Ureter (tissue), 1 donor: Measurements from ENCODE around the gene CARD11. TPM values are rescaled to one million over a fixed set of nuclear protein-coding genes. Genes with fewer than 3 reads are reported as not detected.
"Not testable (repeated sequence)": the region's sequence is repeated elsewhere in the genome, so short reads cannot be mapped to it uniquely, and the experiment has no call there.

Experiments
- DNase-seq: peaks from one replicate; pipeline ENCODE4 v3.0.0-alpha.2; 2020; ENCODE audit warnings: low spot score
- total RNA-seq: library from RNA; stranded (reverse); gene quantifications from one replicate; pipeline ENCODE4 v1.2.4, GENCODE V29; 2023
- donor health status: DM: yes; HTN: yes; CAD: no.

The CARD11 gene
- total RNA-seq, 1 donor from 2014 or later: 52.3 TPM

DNA sequence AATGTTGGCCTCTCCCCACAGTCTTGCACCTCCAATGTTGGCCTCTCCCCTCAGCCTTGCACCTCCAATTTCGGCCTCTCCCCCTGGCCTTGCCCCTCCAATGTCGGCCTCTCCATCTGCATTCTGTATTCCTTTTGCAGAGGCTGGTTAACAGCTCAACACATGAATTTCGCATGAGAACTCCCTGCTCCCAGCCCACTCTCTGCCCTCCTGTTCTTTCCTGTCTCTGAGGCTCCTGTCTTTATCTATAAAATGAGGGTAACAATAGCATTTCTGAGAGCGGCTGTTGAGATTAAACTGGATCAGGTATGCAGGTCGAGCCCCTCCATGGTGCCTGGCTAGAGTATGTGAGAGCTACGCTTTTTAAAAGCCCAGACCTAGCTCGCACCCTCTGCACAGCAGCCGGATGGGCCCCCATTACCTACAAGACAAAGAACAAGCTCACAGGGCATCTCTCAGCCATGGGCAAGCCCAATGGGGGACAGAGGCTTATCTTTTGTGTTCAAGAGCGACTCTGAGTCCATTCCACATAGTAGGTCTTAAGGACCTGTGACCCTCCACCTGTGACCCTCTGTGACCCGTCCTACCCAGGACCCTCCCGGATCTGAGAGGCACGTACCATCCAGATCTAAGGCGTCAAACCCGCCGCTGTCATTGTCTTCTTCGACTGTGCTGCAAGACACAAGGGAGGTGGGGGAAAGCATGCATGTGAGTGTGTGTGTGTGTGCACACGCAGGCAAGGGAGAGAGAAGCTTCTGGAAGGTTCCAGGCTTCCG is 117.4 kb downstream of the CARD11 start:
- DNase-seq: no peak

DNA sequence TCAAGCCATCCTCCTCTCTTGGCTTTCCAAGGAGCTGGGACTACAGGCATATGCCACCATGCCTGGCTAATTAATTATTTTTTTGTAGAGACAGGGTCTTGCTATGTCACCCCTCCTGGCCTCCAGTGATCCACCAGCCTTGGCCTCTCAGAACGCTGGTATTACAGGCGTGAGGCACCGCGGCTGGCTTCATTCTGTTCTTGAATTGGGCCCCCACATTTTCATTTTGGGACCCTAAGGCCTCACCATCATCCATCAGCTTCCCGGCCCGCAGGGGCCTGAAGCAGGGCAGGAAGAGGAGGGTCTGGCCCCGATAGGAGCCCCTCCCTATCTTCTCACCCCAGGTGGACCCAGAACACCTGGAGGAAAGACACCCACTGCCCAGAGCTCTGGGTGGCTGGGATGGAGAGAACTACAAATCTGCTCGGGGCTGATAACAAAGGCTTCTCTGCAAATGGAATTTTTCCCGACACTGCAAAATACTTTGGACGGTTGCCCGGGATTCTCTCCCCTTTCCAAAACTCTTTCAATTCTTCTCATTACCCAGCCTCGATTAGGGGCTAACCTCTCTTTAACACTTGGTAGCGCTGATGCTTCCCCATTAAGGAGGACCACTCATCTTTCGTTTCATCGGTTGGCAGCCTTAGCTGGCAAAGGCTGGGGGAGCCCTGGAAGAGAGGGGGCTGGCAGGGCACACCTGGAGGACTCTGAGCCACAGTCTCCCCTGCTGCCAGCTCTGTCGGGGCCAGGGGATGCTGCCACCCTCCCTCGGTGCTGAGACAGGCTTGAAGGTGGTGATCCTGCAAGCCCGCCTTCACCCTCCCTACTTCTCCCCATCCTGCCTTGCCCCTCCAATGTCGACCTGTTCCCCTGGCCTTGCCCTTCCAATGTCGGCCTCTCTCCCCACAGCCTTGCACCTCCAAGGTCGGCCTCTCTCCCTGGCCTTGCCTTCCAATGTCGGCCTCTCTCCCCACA is 118.5 kb downstream of the CARD11 start:
- DNase-seq: no peak

DNA sequence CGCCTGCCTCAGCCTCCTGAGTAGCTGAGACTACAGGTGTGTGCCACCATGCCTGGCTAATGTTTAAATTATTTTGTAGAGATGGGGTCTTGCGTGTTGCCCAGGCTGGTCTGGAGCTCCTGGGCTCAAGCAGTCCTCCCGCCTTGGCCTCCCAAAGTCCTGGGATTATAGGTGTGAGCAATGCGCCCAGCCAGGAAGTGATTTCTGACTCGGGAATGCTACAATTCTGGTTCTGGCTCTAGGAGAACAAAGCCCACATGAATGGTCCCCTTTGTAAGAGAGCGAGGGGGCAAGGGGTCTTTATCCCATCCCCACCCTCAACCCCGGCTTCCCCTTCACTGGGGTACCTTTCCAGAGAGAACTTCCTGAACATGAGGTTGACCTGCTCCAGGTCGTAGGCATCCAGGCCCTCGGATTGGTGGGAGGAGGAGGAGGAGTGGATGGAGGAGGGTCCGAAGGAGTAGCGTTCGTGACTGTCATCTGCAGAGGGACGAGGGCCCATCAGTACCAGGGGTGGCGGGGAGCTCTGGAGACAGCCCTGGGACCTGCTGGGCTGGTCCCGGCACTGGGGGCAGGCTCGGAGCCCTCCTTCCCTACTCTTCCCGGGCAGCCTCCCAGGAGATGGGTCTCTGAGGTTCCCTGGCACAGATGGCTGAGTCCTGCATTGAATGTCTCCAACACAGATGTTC is 119.6 kb downstream of the CARD11 start:
- no peak for DNase-seq

DNA sequence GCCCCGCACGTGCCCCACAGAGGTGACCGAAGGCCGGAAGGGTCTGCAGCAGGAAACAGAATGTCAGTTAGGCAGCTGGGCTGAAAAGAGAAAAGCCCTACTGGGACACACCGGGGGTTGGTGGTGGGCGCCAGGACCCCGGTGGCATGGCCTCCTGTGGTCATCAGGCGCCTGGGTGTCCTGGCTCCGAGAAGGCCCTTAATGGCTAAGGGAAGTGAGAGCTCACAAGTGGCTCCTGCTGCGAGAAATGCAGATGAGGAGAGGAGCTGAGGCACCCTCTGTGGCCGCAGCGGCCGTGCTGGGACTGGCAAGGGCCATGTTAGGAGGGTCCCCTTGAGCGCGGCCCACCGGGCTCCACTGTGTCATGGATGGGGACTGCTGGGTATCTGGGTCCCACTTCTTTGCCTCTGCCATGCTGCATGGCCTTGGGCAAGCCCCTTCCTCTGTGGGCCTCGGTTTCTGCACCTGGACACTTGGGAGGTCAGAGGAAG is 120.3 kb downstream of the CARD11 start:
- DNase-seq: no peak

DNA sequence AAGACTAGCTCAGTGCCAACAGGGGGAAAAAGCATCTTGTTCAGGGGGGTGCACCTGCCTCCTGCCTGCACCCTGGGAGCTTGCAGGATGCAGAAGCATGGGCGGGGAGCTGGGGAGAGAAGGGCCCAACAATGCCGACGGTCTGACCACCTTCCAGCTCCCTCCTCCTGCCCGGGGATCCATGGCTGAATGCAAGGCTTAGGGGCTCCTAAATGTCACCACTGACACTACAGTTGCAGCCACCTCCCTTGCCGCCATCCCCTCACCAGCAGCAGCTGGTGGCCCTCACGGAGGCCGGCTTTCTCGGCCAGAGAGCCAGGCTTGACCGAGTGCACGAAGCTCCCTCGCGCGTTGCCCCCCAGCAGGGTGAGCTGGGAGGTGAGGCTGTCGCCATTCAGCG is 120.8 kb downstream of the CARD11 start:
- no peak for DNase-seq

DNA sequence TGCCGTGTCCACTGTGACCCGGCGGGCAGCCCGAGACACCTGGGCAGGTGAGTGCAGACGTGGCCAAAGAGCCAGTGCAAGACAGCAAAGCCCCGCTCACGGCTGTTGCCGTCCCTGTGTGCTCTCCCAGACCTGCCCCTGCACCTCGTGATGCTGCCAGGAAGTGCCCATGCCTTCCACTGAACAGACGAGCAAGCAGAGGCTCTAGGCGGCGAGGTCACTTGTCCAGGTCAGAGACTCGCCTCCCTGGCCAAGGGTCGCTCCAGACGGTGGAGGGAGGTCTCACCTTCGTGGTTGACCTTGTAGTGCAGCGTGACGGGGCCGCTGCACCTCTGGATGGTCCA is 121.3 kb downstream of the CARD11 start:
- no peak for DNase-seq

DNA sequence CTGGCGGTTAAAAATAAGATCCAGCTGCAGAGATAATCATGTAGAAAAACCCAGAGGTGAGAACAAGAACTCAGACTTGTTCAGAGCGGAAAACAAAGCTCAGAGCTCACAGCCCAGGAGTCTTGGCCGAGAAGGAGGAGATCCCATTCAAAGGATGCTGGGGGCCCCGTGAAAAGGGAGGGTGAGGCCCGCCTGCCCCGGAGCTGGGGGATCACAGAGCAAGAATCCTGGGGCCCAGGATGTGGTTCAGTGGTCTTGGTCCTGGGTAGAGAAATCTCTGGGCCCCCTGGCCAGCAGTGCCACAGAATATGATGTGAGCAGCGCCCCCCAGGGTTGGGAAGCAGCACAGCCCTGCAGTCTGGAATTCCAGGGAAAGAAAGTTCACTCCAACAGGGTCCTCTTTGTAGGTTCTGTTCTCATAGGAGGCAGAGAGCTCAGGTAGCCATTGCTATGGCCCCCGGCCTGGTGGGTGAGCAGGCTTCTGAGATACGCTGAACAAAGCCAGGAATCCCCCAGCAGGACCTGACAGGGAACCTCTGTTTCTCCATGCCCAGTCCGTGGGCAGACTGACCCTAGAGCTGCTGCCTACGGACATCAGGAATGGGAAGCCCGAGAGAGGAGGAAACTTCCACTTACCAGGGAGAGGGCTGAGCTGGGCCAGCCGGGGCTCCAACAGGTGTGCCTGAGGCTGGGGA is 121.9 kb downstream of the CARD11 start:
- DNase-seq: no peak

DNA sequence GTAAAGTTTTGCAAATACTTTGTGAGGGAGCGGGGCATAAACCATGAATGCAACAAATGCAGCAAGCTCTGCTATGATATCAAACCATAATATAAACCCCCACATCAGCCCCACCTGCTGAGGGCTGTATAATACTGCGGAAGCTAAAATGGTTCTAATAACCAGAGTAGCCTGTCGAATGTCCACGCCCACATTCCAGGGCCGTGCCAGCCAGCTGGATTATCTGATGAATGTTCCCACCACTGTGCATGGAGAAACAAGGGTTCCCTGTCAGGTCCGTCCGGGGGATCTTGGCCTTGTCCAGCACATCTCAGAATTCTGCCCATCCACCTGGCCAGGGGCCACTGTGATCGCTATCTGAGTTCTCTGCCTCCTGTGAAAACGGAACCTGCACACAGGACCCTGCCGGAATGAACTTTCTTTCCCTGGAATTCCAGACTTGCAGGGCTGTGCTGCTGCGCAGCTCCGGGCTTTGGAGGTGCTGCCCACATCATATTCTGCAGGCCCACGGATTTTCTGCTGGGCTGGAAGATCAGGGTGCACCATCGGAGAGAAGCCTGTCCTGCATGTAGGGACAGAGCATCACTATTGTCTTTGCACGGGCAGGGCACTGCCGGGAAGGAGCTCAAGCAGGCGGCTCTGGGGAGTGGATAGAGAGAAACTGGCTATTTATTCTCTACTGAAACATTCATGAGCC is 122.6 kb downstream of the CARD11 start:
- DNase-seq: no peak

DNA sequence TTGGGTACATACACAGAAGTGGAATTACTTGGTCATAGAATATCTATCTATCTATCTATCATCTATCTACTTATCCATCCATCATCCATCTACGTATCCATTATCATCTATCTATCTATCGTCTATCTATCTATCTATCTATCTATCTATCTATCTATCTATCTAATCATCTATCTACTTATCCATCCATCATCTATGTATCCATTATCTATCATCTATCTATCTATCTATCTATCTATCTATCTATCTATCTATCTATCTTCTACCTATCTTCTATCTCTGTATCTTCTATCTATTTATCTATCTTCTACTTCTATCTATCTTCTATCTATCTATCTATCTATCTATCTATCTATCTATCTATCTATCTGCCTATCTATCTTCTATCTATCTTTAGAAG is 123.2 kb downstream of the CARD11 start:
- DNase-seq: not testable (repeated sequence)

DNA sequence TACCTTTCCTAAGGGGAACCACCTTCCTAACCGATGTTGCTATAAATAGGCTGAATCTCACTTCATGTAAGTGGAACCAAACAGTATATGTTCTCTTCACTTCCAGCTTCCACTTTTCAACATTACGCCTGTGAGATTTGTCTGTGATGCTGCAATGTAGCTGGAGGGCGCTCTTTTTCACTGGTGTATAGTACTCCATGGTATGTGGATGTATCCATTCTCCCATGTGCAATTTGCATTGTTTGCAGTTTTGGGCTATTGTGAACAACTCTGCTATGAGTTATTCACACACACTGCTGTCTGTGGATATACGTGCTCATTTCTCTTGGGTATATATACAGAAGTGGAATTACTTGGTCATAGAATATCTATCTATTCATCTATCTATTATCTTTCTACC is 123.6 kb downstream of the CARD11 start:
- DNase-seq: no peak

DNA sequence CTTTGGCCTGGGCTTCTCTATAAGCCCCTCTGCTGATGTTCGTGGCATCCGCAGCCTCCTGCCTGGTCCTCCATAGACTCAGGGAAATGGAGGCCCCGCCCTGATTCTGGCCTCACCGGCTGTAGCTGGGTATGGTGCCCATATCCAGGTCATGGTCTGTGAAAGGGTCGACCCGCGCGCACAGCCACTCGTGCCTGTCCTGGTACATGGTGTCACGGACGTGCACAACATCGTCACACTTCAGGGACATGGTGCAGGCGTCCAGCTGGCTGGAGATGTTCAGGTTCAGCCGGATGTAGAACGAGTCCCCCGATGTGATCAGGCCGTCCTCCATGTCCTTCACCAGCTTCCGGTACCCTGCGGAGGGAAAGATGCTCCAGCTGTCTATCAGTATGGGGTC is 124.4 kb downstream of the CARD11 start:
- no peak for DNase-seq

DNA sequence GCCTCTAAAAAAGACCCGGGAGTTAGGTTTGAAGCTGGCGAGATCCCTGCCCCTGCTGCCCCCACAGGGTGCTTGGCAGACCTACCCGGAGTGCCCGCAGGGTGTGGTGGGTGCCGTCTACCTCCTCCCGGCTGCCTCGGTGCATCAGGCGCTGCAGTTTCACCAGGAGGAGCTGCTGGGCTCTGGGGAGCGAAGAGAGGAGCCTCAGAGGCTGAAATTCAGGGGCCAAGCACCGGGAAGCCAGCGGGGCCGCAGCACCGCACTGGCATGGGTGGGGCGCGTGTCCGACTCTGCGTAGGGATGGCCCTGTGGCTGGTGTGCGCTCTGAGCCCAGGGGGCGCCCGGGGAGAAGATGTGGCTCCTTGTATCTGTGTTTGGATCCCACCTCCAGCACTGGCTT is 125.3 kb downstream of the CARD11 start:
- no peak for DNase-seq

DNA sequence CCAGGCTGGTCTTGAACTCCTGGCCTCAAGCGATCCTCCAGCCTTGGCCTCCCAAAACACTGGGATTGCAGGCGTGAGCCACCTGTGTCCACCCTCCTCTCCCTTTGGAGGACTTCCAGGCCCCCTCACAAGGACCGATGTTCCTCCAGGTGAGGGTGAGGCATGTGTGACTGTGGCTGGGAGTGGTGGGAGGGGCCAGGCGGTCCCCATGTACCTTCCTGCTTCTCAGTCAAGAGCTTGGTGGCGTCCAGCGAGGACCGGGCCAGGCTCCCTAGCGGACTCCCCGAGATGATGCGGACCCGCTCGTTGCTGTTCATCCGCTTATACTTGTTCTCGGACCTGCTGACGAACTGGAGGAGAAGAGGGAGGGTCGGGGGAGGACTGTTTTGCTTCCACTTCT is 128.6 kb downstream of the CARD11 start:
- DNase-seq: no peak

DNA sequence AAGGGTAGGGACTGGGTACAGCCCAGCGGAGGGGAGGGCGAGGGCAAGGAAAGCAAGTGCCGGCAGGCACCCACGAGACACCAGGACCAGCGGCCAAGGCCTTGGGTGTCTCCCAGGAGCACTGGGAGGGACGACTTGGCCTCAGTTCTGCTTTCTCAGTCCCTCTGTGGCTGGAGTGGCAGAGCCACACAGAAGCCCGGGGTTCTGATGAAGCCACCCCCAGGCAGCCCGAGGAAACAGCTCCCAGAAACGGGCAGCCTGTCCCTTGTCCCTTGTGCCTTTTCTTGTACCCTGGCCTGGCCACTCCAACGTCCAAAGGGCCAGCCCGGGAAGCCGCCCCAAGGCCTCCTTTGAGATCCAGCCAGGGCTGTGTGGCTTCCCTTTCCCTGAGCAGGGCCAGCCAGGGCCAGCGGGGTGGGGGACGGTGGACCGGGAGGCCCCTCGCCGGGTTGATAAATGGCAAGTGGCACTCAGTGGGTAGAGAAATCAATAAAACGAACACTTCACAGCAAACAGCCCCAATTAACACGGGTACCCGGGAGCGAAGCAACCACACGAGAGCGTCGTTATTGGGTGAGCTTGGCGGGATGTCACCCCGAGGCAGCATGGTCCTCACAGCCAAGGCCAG is 129.8 kb downstream of the CARD11 start:
- DNase-seq: no peak

DNA sequence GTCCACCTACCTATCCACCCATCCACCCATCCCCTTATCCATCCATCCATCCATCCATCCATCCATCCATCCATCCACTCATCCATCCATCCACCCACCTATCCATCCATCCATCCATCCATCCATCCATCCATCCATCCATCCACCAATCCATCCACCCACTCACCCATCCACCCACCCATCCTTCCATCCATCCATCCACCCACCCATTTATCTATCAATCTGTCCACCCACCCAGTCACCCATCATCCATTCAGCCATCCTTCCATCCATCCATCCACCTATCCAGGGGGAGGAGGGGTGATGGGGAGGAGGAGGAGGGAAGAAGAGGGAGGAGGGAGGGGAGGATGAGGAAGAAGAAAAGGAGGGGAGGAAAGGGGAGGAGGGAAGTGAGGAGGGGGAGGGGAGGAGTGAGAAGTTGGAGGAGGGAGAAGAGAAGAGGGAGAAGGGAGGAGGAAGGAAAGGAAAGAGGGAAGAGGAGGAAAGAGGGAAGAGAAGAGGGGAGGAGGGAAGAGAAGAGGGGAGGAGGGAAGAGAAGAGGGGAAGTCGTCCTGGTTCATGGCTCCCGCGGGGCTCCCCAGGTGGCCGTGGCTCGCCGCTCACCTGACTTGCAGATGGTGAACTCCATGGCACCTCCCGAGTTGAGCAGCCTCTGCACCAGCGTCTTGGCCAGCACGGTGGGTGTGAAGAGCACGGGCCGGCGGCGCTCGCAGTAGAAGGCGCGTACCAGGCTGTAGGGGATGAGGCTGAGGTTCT is 130.8 kb downstream of the CARD11 start:
- DNase-seq: no peak

DNA sequence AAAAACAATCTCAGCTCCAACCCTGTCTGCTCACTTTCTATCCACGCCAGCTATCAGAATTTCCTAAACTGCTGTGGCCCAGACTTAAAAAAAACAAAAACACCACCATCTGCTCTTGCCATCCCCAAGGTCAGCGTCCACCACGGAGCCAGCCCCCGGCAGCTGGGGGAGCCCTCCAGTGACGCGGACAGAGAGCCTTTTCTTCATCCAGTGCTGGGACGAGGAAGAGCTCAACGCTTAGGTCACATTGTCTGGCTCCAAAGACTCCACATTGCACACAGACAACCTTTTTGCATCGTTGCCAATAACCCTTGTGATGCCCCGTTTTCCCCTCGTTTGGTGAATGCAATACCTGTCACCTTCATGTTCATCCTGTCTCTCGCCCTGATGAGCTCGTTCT is 132.2 kb downstream of the CARD11 start:
- DNase-seq: no peak

DNA sequence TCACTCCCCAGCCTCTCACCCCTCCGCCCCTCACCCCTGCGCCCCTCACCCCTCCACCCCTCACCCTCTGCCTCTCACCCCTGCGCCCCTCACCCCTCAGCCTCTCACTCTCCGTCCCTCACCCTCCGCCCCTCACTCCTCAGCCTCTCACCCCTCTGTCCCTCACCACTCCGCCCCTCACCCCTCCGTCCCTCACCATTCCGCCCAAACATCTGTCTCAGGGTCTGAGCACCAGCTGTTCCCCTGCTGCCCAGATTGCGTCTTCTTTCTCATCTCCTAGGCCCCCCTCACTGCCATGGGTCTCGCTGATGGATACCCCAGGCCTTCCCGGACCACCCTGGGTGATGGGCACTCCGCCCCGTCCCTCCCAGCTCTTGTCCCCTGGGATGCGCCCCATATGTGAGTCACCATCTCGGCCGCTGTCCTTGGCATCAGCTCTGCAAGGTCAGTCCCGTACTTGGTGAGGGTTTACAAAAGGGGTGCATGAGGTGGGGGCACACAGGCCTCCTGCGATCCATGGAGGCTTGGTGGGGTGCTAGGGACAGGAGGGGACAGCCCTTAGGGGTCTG is 134.1 kb downstream of the CARD11 start:
- DNase-seq: no peak

DNA sequence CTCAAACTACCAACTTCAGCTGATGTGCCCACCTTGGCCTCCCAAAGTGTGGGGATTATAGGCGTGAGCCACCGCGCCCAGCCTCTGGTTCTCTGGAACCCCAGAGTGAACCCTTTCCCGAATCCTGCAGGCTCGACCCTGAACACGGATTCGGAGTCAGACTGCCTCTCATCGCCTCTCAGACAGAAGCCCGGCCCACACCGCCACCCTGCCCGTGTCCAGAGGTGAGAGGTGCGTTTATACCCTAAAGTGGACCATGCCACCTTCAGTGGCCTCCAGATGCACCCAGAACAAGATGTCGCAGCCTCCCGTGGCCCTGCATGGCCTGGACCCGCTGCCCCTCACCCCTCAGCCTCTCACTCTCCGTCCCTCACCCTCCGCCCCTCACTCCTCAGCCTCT is 134.6 kb downstream of the CARD11 start:
- DNase-seq: no peak

DNA sequence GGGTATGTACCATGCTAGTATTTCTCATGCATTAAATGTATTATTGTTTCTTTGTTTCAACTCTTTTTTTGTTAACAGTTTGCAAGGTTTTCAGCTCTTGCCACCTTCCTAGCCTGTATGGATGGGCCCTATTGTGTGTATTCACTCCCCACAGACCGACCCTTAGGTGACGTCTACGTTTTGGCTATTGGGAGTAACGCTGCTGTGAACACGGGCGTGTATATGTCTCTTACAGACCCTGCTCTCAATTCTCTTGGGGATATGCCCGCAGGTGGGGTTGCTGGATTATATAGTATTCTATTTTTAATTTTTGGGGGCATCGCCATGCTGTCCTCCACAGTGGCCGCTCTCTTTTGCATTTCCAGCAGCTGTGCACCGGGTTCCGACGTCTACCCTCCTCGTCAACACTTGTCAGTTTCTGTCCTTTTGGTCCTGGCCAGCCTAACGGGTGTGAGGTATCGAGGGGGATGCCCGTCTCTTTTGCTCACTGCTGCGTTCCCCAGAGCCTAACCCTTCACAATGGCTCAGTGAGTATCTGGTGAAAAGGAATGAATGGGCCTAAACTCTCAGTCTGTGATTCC is 135.5 kb downstream of the CARD11 start:
- DNase-seq: no peak
